Mucosa of stomach (tissue), 1 donor: ENCODE results near the gene MPC2.

ENCODE experiments used
- H3K27me3 ChIP-seq: one replicate; pipeline ENCODE4 v1.7.0; 2013; ENCODE audit warnings: mild to moderate bottlenecking, low read length; ENCODE audit not compliant: control insufficient read depth, insufficient read depth
- H3K36me3 ChIP-seq: one replicate; pipeline ENCODE4 v1.7.0; 2013; ENCODE audit warnings: low read length; ENCODE audit not compliant: control insufficient read depth, insufficient read depth
- H3K4me1 ChIP-seq: one replicate; pipeline ENCODE4 v1.7.0; 2013; ENCODE audit warnings: mild to moderate bottlenecking, low read length; ENCODE audit not compliant: control insufficient read depth, insufficient read depth
- H3K4me3 ChIP-seq: one replicate; pipeline ENCODE4 v1.7.0; 2013; ENCODE audit warnings: low read length
- H3K9ac ChIP-seq: one replicate; pipeline ENCODE4 v1.7.0; 2013; ENCODE audit warnings: mild to moderate bottlenecking, low read length, moderate library complexity
- H3K9me3 ChIP-seq: one replicate; pipeline ENCODE4 v1.7.0; 2013; ENCODE audit warnings: mild to moderate bottlenecking, low read length, moderate library complexity; ENCODE audit not compliant: control insufficient read depth
- donor health status: Pancreatic carcinoma.

The MPC2 gene

DNA sequence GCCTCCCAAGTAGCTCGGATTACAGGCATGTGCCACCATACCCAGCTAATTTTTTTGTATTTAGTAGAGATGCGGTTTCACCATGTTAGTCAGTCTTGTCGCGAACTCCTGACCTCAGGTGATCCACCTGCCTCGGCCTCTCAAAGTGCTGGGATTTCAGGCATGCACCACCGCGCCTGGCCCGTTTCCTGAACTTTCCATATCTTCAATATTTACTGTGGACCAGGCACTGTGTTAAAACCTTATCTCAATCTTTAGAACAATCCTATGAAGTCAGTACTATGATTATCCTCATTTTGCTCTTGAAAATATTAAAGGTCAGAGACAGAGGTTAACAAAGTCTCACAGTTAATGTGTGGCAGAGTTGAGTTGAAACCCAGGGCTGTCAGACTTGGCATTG is 21.3 kb downstream of the MPC2 start:
- H3K9ac ChIP-seq = no peak overlapping the region
- H3K4me1 ChIP-seq = peaks cover 14% of the 10 kb centered on the region
- H3K36me3 ChIP-seq = no peaks in the 10 kb centered on the region

DNA sequence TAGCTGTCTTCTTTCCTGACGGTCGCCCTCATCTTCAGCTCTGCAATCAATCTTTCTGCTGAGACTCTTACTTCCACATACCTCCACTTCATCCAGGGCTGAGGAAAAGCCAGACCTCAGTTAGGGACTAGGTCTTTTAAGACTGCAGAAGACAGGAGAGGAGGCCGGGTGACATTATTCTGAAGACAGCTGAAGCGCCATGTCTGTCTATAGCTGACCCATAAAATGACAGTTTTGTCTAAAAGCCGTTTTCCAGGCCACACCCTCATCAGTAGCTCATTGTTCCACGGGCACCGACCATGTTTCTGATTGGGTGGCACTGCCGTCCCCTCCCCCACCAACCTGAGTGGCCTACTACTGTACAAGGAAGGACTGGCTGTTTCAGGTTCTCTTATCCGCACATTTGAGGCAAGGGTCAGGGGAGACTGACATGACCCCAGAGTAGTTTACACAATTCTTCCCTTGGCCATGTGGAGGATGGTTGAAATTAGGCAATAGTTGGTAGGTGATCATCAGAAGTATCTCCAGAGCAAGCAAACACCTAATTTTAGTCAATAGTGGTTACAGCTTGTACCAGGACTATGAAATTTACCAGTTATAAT is 22.9 kb downstream of the MPC2 start, which contains the start of gene ADCY10:
ADCY10 (minus strand) TSS at position 240 of the 602 bp plus-strand sequence. CDS start 8,994 bp downstream, outside the sequence.
- Histone ChIP-seq H3K4me3 (no peak within 1 kb of the TSS), H3K9ac (no peak within 1 kb of the TSS), H3K9me3 (no peaks in the 10 kb centered on the region), H3K36me3 (no peaks in the 10 kb centered on the region), H3K4me1 (peaks cover 15% of the 10 kb centered on the region), H3K27me3 (no peaks in the 10 kb centered on the region)

More for the DNA sequence above, 21.3 kb downstream of the MPC2 start:
- no peaks in the 10 kb centered on the region for H3K9me3 ChIP-seq
- no peak overlapping the region for H3K4me3 ChIP-seq
- H3K27me3 ChIP-seq = no peaks in the 10 kb centered on the region

DNA sequence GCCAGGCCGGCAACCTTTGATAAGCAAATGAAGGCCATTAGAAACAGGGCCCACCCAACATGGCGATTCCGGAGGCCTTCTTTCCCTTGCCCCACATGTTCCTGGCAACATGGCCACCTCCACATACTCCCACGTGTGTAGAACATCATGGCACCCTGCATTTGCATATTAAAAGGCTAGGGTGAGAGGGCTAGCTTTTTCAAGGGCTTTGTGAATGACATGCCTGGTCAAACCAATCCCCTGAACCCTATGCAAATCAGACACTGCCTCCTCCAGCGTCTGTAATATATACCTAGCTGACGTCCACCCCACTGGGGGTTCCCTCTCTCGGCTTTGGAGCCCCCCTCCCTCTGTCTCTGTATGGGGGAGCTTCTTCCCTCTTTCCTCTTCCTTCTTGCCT is 24.6 kb downstream of the MPC2 start:
- no peaks in the 10 kb centered on the region for H3K27me3 ChIP-seq
- H3K36me3 ChIP-seq = no peaks in the 10 kb centered on the region
- peaks cover 14% of the 10 kb centered on the region for H3K4me1 ChIP-seq
- H3K9me3 ChIP-seq = no peaks in the 10 kb centered on the region
- H3K9ac ChIP-seq = no peak overlapping the region
- H3K4me3 ChIP-seq = no peak overlapping the region

DNA sequence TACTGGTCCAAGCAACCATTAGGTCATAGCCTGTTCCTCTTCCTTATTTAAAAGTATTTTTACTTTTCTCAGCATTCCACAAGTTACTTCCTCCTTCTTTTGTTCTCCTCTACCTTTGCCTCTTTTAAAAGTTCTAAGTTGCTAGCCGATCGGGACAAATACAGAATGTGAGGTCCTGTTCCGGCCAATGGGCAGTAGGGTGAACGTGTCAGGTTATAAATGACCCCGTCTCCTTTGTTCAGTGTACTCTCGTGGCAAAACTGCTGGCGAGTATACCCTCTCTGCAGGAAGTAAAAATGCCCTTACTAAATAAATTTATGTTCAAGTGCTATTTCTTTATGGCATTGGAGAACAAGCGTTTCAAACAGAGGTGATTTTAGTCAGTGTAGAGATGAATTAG is 25.5 kb downstream of the MPC2 start:
- no peaks in the 10 kb centered on the region for H3K9me3 ChIP-seq
- H3K36me3 ChIP-seq = no peaks in the 10 kb centered on the region
- H3K9ac ChIP-seq = no peak overlapping the region
- H3K27me3 ChIP-seq = no peaks in the 10 kb centered on the region
- H3K4me3 ChIP-seq = no peak overlapping the region
- H3K4me1 ChIP-seq = peaks cover 8% of the 10 kb centered on the region

DNA sequence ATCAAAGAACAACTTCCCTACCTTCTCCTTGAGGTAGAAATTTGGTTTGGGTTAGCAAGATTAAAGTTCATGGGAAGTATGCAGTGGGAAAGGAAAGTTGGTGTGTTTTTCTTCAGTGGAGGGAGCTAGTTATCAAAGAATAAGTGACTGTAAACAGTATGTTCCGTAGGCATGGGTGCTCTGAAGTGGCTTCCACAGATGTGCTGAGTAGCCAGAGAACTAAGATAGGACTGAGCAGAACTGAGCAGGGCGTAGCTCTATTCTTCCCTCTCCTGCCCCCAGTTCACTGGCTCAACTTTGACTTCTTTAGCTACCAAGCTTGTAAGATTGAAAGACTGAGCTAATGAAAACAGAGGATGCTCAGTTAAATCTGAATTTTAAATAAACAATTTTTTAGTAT is 26.3 kb downstream of the MPC2 start:
- Histone ChIP-seq H3K9ac (no peak overlapping the region), H3K9me3 (no peaks in the 10 kb centered on the region)

DNA sequence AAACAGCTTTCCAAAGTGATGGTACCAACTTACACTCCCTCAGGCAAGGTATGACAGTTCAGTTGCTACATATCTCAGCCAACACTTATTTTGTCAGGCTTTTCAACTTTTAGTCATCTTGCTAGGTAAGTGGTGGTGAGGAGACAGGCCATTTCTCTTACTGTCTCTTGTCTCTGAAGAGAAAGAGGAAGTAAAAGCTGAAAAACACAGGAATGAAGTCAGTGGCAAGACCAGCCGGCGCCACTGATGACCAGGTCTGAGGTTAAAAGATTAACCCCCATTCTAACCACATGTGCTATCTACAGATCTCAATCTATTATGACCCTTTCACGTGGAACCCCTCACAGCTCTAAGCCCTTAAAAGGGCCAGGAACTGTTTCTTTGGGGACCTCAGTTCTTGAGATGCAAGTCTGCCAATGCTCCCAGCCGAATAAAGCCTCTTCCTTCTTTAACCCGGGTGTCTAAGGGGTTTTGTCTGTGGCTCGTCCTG is 27.1 kb downstream of the MPC2 start:
- Histone ChIP-seq H3K9ac (no peak overlapping the region), H3K36me3 (no peaks in the 10 kb centered on the region), H3K4me3 (no peak overlapping the region), H3K27me3 (no peaks in the 10 kb centered on the region), H3K9me3 (no peaks in the 10 kb centered on the region), H3K4me1 (peaks cover 8% of the 10 kb centered on the region)

More for the DNA sequence above, 26.3 kb downstream of the MPC2 start:
- Histone ChIP-seq H3K36me3 (no peaks in the 10 kb centered on the region), H3K4me3 (no peak overlapping the region), H3K27me3 (no peaks in the 10 kb centered on the region), H3K4me1 (peaks cover 8% of the 10 kb centered on the region)

DNA sequence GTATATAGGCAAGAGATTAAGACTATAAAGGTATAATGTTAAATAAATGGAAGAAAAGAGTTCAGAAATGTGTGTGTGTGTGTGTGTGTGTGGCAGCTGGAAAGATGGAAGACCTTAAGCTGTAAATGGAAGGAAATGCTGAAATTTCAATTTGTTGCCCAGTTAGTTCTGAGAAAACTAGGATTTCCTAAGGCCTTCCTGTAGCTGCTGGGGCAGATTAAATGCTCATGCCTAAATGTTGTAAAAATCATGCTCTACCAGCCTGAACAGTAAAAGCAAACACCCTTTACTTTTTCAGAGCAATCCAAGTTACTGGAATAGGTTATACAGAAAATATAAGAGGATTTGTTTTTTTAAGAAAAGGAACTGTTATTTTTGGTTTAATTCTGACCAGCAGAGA is 31.2 kb downstream of the MPC2 start:
- H3K4me3 ChIP-seq = no peak overlapping the region
- H3K9me3 ChIP-seq = no peaks in the 10 kb centered on the region
- peaks cover 4% of the 10 kb centered on the region for H3K4me1 ChIP-seq
- no peaks in the 10 kb centered on the region for H3K36me3 ChIP-seq
- no peaks in the 10 kb centered on the region for H3K27me3 ChIP-seq
- no peak overlapping the region for H3K9ac ChIP-seq

DNA sequence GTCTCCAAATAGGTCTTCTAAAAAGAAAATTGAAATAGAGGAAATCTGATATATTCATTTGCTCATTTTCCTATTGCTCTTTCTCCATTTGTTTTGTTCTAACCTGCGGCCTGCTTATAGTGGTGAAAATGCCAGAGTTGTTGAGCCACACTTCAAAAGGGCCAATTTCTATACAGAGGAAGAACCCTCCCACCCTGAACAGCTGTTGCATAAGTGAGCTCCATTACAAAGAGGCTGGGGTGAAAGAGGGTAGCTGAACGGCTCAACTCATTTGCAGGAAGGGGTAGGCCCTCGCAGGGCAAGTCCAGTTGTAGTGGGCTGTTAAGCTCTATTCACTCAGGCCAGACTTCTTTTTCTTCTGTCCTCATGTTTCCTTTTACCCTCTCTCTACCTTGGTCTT is 31.7 kb downstream of the MPC2 start:
- no peaks in the 10 kb centered on the region for H3K27me3 ChIP-seq

DNA sequence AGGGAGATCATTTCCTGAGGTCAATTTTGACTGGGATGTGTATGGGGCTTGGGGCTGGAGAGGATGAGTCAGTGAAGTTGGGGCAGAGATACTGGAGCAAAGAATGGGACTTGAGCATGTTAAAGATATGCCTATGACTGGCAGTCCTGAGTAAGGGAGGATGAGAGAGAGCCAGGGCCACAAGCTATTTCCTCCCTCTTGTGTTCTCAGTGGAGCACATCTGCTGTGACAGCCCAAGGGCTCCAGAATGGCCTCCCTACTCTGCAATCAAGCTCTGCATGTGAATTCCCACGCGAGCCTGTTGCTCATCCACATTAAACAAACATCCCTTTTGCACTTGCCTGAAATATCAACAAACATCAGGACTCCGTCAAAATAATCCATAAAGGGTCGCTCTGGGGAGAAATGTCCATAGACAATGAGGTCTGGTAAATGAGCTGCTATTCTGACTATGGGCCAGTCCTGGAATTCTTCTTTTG is 32.2 kb downstream of the MPC2 start:
- Histone ChIP-seq H3K27me3 (no peaks in the 10 kb centered on the region), H3K4me1 (no peaks in the 10 kb centered on the region), H3K9ac (no peak overlapping the region), H3K4me3 (no peak overlapping the region), H3K9me3 (no peaks in the 10 kb centered on the region), H3K36me3 (no peaks in the 10 kb centered on the region)

More for the DNA sequence above, 31.7 kb downstream of the MPC2 start:
- H3K36me3 ChIP-seq = no peaks in the 10 kb centered on the region
- H3K4me1 ChIP-seq = no peaks in the 10 kb centered on the region
- H3K9ac ChIP-seq = no peak overlapping the region
- no peak overlapping the region for H3K4me3 ChIP-seq
- H3K9me3 ChIP-seq = no peaks in the 10 kb centered on the region

DNA sequence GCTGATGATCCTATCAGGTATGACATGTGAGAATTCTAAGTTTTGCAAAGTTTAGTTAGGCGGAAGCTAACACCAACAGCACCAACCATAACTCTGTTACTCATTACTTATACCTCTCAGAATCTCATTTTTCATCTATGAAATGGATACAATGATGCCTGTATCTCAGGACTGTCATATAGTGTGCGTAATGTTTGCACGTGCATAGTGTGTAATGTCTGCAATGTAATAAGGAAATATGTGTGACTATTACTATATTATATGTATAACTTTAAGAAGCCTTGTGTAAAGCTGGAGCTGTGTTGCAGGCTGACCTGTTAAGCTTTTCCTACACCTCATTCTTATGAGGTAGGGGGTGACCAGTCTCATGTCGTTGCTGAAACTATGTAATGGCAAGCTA is 36.0 kb downstream of the MPC2 start:
- H3K27me3 ChIP-seq = no peaks in the 10 kb centered on the region
- no peaks in the 10 kb centered on the region for H3K36me3 ChIP-seq
- no peak overlapping the region for H3K9ac ChIP-seq
- no peak overlapping the region for H3K4me3 ChIP-seq
- H3K9me3 ChIP-seq = no peaks in the 10 kb centered on the region
- no peaks in the 10 kb centered on the region for H3K4me1 ChIP-seq

DNA sequence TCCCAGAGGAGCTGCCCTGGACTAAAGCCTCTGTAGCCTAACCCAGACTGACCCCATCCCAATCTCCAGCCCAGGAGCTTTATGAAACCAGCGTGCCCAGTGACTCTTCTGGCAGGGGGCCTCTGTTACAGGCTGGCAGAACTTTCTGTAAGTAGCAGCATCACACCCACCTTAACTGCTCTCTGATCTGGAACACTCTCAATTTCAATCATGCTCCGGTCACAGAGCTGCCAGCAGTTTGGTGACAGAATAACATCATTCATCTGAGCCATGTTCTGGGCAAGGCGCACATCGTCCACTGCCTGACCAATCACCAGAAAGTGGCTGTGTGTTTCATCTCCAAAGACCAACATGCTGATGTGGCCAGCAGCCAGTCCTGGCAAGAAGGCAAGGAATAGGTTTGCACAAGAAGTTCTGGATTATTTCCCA is 37.6 kb downstream of the MPC2 start:
- Histone ChIP-seq H3K4me3 (no peak overlapping the region), H3K9me3 (no peaks in the 10 kb centered on the region), H3K36me3 (no peaks in the 10 kb centered on the region), H3K27me3 (no peaks in the 10 kb centered on the region), H3K4me1 (no peaks in the 10 kb centered on the region), H3K9ac (no peak overlapping the region)

DNA sequence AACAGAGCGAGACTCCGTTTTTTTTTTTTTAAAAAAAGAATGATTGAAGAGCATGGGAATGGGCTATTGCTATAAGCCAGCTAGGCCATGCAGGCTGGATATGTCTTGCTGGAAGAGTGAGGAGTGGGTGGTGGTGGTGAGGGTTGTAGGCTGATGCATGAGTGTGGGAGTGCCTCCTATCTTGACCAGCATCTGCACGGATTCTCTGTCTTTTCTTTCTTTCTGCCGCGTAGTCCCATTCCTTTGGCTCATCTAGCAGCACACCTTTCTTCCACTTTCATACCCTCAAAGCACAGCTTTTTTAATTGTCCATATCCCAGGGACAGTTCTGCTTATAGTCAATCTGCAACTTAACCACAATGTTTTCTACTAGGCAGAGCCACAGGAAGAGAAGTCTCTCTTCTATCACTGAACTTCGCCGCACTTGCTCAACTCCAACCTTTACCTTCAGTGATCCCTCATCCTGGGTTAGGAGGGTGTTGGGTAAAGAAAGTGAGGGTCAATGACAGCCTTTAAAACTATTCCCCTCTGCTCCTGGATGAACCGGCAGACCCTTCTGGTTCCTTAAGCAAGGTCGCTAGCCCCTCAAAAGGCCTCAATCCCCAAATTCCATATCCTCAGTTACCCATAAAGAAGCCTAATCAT is 38.2 kb downstream of the MPC2 start:
- no peak overlapping the region for H3K9ac ChIP-seq
- no peaks in the 10 kb centered on the region for H3K9me3 ChIP-seq
- H3K36me3 ChIP-seq = no peaks in the 10 kb centered on the region

More for the DNA sequence above, 38.2 kb downstream of the MPC2 start:
- Histone ChIP-seq H3K4me3 (no peak overlapping the region), H3K27me3 (no peaks in the 10 kb centered on the region), H3K4me1 (no peaks in the 10 kb centered on the region)
